ENCODE data around the gene PRKN. TPM values are rescaled to one million over a fixed set of nuclear protein-coding genes. Genes with fewer than 3 reads are reported as not detected.

The PRKN gene
- total RNA-seq, 1 experiment from 2014 or later: 0.46 TPM

GRCh38 chr6:161802231-161802630 is 925.3 kb downstream of the PRKN start:
- ATAC-seq (no peak), DNase-seq (ENCODE audit: low read depth, low spot score) (no peak)
- in situ Hi-C loops (cut with HindIII; ENCODE audit: low pct_unique_long_range_greater_than_20kb, low sequenced_read_pairs): no loop called here
- BruUV-seq (replicated peaks): no TSS peak
- Histone ChIP-seq H3K4me3 (ENCODE audit: low read depth in 2 of 2, low read length in 2 of 2) (no peak overlapping the region), H3K27me3 (ENCODE audit: control insufficient read depth, insufficient read depth, low read length) (no peaks in the 10 kb centered on the region), H3K4me1 (ENCODE audit: control insufficient read depth, insufficient read depth, low read length) (no peaks in the 10 kb centered on the region), H3K9me3 (ENCODE audit: control insufficient read depth, insufficient read depth, low read depth, low read length) (no peaks in the 10 kb centered on the region), H3K27ac (ENCODE audit: low read length) (no peak overlapping the region), H3K36me3 (ENCODE audit: control insufficient read depth, insufficient read depth, low read length) (no peaks in the 10 kb centered on the region)
- intact Hi-C loops (cut with micrococcal nuclease; ENCODE audit: unreplicated experiment): no loop called here
- POLR2A ChIA-PET: no interaction called here
- CTCF ChIA-PET: no interaction called here
- TF ChIP-seq TCF7L2 (IDR thresholded peaks at IDR 0.05; ENCODE audit: low read depth, low read length): no peak
- no peak for TF ChIP-seq POLR2AphosphoS5 (IDR thresholded peaks at IDR 0.05; ENCODE audit: low read depth, low read length)
- no peak for TF ChIP-seq REST (IDR thresholded peaks at IDR 0.05; ENCODE audit: insufficient read depth in 1 of 2, low read depth in 2 of 2, low read length in 1 of 2)
- TF ChIP-seq CTCF (IDR thresholded peaks at IDR 0.05): no peak

- CTCF ChIA-PET: interaction anchor here (0.6 kb wide), 1 partner anchor 771 kb away, joined by 5 read pairs; no protein-coding TSS in a partner anchor
Measured at GRCh38 chr6:161798844-161799394, 928.6 kb downstream of the PRKN start.

More at GRCh38 chr6:161798844-161799394, 928.6 kb downstream of the PRKN start:
- TF ChIP-seq SIN3A (IDR thresholded peaks at IDR 0.05; ENCODE audit: borderline replicate concordance, insufficient read depth, low read depth, low read length) (no peak), TCF7L2 (IDR thresholded peaks at IDR 0.05; ENCODE audit: low read depth, low read length) (no peak), REST (IDR thresholded peaks at IDR 0.05; ENCODE audit: insufficient read depth in 1 of 2, low read depth in 2 of 2, low read length in 1 of 2) (no peak), CTCF (IDR thresholded peaks at IDR 0.05) (no peak), POLR2AphosphoS5 (IDR thresholded peaks at IDR 0.05; ENCODE audit: low read depth, low read length) (no peak)
- Histone ChIP-seq H3K4me1 (ENCODE audit: control insufficient read depth, insufficient read depth, low read length) (no peaks in the 10 kb centered on the region), H3K4me3 (ENCODE audit: low read depth in 2 of 2, low read length in 2 of 2) (no peak overlapping the region), H3K27ac (ENCODE audit: low read length) (no peak overlapping the region), H3K27me3 (ENCODE audit: control insufficient read depth, insufficient read depth, low read length) (no peaks in the 10 kb centered on the region), H3K36me3 (ENCODE audit: control insufficient read depth, insufficient read depth, low read length) (no peaks in the 10 kb centered on the region), H3K9me3 (ENCODE audit: control insufficient read depth, insufficient read depth, low read depth, low read length) (no peaks in the 10 kb centered on the region)
- intact Hi-C loops (cut with micrococcal nuclease; ENCODE audit: unreplicated experiment) (no loop called here), in situ Hi-C loops (cut with HindIII; ENCODE audit: low pct_unique_long_range_greater_than_20kb, low sequenced_read_pairs) (no loop called here)
- POLR2A ChIA-PET: no interaction called here
- DNase-seq (ENCODE audit: low read depth, low spot score): no peak
- no peak for ATAC-seq
- BruUV-seq (replicated peaks): no TSS peak
